Panc1 (cell line): ENCODE data around the gene GFPT1. TPM values are rescaled to one million over a fixed set of nuclear protein-coding genes. Genes with fewer than 3 reads are reported as not detected.

Source experiments
- ATAC-seq: fragments of 200-7000 bp; cut with Tn5 transposase; 2 replicates; pipeline ENCODE4 v1.9.1; 2020; ENCODE audit warnings: mild to moderate bottlenecking, moderate library complexity
- BruUV-seq: library from RNA; stranded (reverse); fragments of 400-500 nt; replicated peaks from 2 replicates; lab custom pipeline; 2021; lab: Mats Ljungman, UMichigan
- CTCF ChIA-PET: fragments of 300-600 bp; sonication (Branson Sonifier 250); formaldehyde crosslinking; loops from one replicate; lab custom pipeline; 2022; ENCODE audit warnings: antibody characterized with exemption; lab: Charles Lee
- POLR2A ChIA-PET: fragments of 300-600 bp; sonication (Branson Sonifier 250); formaldehyde crosslinking; loops from one replicate; lab custom pipeline; 2022; ENCODE audit warnings: antibody characterized with exemption; lab: Charles Lee
- DNase-seq: peaks from one replicate; pipeline ENCODE4 v3.0.0-alpha.2; 2010; ENCODE audit warnings: low read depth, low spot score
- H3K27ac ChIP-seq: 2 replicates; pipeline ENCODE4 v1.5.1; 2011; ENCODE audit warnings: mild to moderate bottlenecking, low read length, inconsistent platforms
- H3K27me3 ChIP-seq: fragments of 200-500 bp; sonication (Bioruptor generic); 2 replicates; pipeline ENCODE4 v1.6.0; 2014; ENCODE audit warnings: low read length, inconsistent platforms; ENCODE audit not compliant: control insufficient read depth, insufficient read depth
- H3K36me3 ChIP-seq: fragments of 200-500 bp; sonication (Bioruptor generic); 2 replicates; pipeline ENCODE4 v1.5.1; 2014; ENCODE audit warnings: inconsistent platforms, mild to moderate bottlenecking, low read length, moderate library complexity; ENCODE audit not compliant: control insufficient read depth, insufficient read depth
- H3K4me1 ChIP-seq: 2 replicates; pipeline ENCODE4 v1.5.1; 2011; ENCODE audit warnings: inconsistent platforms, mild to moderate bottlenecking, low read length, moderate library complexity; ENCODE audit not compliant: control insufficient read depth, insufficient read depth
- H3K4me3 ChIP-seq, 2 experiments: 2 replicates each; pipeline ENCODE4 v1.5.1; 2011 to 2012; ENCODE audit warnings: low read depth in 2 of 2, low read length in 2 of 2, mild to moderate bottlenecking in 2 of 2, inconsistent platforms in 1 of 2, moderate library complexity in 1 of 2
- H3K9me3 ChIP-seq: fragments of 200-500 bp; sonication (Bioruptor generic); 2 replicates; pipeline ENCODE4 v1.5.1; 2014; ENCODE audit warnings: low read depth, mild to moderate bottlenecking, inconsistent platforms, low read length, moderate library complexity; ENCODE audit not compliant: control insufficient read depth, insufficient read depth
- POLR2AphosphoS5 ChIP-seq: IDR thresholded peaks from 2 replicates; pipeline ENCODE4 v1.6.1; 2012; ENCODE audit warnings: mild to moderate bottlenecking, low read depth, low read length, moderate library complexity
- SIN3A ChIP-seq: IDR thresholded peaks from 2 replicates; pipeline ENCODE4 v1.6.1; 2012; ENCODE audit warnings: low read depth, mild to moderate bottlenecking, low read length, moderate library complexity, borderline replicate concordance; ENCODE audit not compliant: insufficient read depth
- TCF7L2 ChIP-seq: IDR thresholded peaks from 2 replicates; pipeline ENCODE4 v1.6.1; 2011; ENCODE audit warnings: mild to moderate bottlenecking, low read depth, low read length, inconsistent platforms
- in situ Hi-C: cut with HindIII; loops from 2 replicates; pipeline ENCODE4 v1.10.0; 2016; ENCODE audit warnings: low sequenced_read_pairs, low pct_unique_long_range_greater_than_20kb
- intact Hi-C: fragments of 100-400 bp; cut with micrococcal nuclease; formaldehyde crosslinking; loops from one replicate; pipeline ENCODE4 v1.10.0; 2022; ENCODE audit not compliant: unreplicated experiment
- total RNA-seq: library from RNA; stranded (reverse); gene quantifications from one replicate; pipeline ENCODE4 v1.2.1, GENCODE V29; 2021; ENCODE audit not compliant: unreplicated experiment
- TF ChIP-seq, protein P1 (sequence below): fragments of 450-650 bp; IDR thresholded peaks from 2 replicates; pipeline ENCODE4 v1.5.1; 2017; ENCODE audit warnings: mild to moderate bottlenecking
- TF ChIP-seq, protein P2 (sequence below), 2 experiments: IDR thresholded peaks; 2 replicates each; pipeline ENCODE4 v1.6.1; 2011 to 2012; ENCODE audit warnings: low read depth in 2 of 2, control low read depth in 1 of 2, low read length in 1 of 2, mild to moderate bottlenecking in 1 of 2, moderate library complexity in 1 of 2; ENCODE audit not compliant: insufficient read depth in 1 of 2

Gene GFPT1
- total RNA-seq, 1 experiment from 2014 or later = 53.0 TPM

DNA sequence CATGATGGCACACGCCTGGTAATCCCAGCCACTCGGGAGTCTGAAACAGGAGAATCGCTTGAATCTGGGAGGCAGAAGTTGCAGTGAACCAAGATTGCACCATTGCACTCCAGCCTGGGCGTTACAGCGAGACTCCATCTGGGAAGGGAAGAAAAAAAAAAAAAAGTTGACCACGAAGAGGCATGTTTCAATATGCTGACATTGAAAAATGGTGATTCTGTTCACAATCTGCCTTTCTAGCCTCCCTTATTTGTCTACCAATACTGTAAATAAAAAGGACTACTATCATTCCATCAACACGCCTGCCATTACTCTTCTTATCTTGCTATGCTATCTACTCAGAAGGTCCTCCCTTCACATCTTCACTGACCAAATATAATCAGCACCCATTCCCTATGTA, 18.4 kb downstream of the GFPT1 start:
- TSS peak; percentile 42 for BruUV-seq
- TF ChIP-seq, protein P1, sequence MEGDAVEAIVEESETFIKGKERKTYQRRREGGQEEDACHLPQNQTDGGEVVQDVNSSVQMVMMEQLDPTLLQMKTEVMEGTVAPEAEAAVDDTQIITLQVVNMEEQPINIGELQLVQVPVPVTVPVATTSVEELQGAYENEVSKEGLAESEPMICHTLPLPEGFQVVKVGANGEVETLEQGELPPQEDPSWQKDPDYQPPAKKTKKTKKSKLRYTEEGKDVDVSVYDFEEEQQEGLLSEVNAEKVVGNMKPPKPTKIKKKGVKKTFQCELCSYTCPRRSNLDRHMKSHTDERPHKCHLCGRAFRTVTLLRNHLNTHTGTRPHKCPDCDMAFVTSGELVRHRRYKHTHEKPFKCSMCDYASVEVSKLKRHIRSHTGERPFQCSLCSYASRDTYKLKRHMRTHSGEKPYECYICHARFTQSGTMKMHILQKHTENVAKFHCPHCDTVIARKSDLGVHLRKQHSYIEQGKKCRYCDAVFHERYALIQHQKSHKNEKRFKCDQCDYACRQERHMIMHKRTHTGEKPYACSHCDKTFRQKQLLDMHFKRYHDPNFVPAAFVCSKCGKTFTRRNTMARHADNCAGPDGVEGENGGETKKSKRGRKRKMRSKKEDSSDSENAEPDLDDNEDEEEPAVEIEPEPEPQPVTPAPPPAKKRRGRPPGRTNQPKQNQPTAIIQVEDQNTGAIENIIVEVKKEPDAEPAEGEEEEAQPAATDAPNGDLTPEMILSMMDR = no peak
- TF ChIP-seq POLR2AphosphoS5 (no peak), TCF7L2 (no peak), SIN3A (no peak)
- TF ChIP-seq, protein P2, sequence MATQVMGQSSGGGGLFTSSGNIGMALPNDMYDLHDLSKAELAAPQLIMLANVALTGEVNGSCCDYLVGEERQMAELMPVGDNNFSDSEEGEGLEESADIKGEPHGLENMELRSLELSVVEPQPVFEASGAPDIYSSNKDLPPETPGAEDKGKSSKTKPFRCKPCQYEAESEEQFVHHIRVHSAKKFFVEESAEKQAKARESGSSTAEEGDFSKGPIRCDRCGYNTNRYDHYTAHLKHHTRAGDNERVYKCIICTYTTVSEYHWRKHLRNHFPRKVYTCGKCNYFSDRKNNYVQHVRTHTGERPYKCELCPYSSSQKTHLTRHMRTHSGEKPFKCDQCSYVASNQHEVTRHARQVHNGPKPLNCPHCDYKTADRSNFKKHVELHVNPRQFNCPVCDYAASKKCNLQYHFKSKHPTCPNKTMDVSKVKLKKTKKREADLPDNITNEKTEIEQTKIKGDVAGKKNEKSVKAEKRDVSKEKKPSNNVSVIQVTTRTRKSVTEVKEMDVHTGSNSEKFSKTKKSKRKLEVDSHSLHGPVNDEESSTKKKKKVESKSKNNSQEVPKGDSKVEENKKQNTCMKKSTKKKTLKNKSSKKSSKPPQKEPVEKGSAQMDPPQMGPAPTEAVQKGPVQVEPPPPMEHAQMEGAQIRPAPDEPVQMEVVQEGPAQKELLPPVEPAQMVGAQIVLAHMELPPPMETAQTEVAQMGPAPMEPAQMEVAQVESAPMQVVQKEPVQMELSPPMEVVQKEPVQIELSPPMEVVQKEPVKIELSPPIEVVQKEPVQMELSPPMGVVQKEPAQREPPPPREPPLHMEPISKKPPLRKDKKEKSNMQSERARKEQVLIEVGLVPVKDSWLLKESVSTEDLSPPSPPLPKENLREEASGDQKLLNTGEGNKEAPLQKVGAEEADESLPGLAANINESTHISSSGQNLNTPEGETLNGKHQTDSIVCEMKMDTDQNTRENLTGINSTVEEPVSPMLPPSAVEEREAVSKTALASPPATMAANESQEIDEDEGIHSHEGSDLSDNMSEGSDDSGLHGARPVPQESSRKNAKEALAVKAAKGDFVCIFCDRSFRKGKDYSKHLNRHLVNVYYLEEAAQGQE (IDR thresholded peaks at IDR 0.05; ENCODE audit: insufficient read depth in 1 of 2, low read depth in 2 of 2, low read length in 1 of 2) = no peak
- H3K27me3 ChIP-seq = no peaks in the 10 kb centered on the region
- H3K36me3 ChIP-seq = peaks cover 28% of the 10 kb centered on the region
- no peak for DNase-seq
- H3K4me1 ChIP-seq = no peaks in the 10 kb centered on the region
- H3K4me3 ChIP-seq = no peak overlapping the region
- in situ Hi-C loops (no loop called here), intact Hi-C loops (no loop called here)
- H3K27ac ChIP-seq = no peak overlapping the region
- ChIA-PET CTCF (no interaction called here), POLR2A (no interaction called here)
- H3K9me3 ChIP-seq = no peaks in the 10 kb centered on the region
- ATAC-seq = no peak

DNA sequence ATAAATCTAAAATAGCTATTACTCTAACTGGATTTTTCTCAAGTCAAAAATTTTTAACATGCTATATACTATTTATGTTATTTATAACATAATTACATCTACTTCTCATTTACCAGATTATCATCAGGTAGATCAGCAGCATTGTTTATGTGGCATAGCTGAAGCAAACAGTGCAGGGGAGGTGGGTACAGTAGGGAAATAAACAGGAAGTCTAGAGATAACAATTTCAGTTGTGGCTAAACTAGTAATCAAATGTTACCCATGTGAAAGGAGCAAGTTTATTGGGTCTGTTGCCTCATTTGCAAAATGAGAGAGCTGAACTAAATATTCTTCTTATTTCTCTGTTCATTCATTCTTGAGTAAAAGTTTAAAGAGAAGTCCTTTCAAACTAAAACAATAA, 27.7 kb downstream of the GFPT1 start:
- ChIA-PET CTCF (no interaction called here), POLR2A (no interaction called here)
- Histone ChIP-seq H3K27me3 (no peaks in the 10 kb centered on the region), H3K4me1 (no peaks in the 10 kb centered on the region), H3K9me3 (no peaks in the 10 kb centered on the region), H3K36me3 (peaks cover 25% of the 10 kb centered on the region), H3K4me3 (no peak overlapping the region), H3K27ac (no peak overlapping the region)
- no TSS peak for BruUV-seq
- in situ Hi-C loops = no loop called here
- ATAC-seq (no peak), DNase-seq (no peak)
- TF ChIP-seq, protein P2 (IDR thresholded peaks at IDR 0.05; ENCODE audit: insufficient read depth in 1 of 2, low read depth in 2 of 2, low read length in 1 of 2) = no peak
- no peak for TF ChIP-seq TCF7L2
- no peak for TF ChIP-seq POLR2AphosphoS5
- TF ChIP-seq, protein P1 = no peak
- no peak for TF ChIP-seq SIN3A
- intact Hi-C loops = no loop called here
